GM12872 (cell line): ENCODE data around the gene ULBP1.

Source experiments
- TF ChIP-seq, protein P1 (sequence below): IDR thresholded peaks from 3 replicates; pipeline ENCODE4 v1.5.1; 2011; ENCODE audit warnings: low read depth, mild to moderate bottlenecking, low read length, moderate library complexity; ENCODE audit not compliant: insufficient read depth

The ULBP1 gene

DNA sequence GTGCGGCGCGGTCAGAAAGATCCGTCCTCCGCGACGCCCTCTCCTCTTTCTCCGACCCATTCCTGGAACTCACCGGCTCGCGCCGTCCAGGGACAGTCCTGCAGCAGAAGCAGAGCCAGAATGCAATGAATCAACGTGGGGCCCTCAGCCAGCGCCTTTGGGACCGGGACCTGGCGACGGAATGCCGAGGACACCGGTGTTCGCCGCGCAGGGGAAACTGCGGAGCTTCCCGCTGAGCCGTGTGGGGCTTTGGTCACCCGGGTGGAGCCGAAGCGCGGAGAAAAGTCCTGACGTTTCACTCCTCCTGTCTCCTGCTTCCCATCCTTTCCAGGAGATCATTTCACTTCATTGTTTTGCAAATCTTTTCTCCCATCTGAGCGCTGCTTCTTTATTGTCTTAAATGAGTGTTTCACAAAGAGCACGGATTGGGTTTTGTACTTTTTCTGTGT lies 26.5 kb downstream of the ULBP1 start:
- TF ChIP-seq, protein P1, sequence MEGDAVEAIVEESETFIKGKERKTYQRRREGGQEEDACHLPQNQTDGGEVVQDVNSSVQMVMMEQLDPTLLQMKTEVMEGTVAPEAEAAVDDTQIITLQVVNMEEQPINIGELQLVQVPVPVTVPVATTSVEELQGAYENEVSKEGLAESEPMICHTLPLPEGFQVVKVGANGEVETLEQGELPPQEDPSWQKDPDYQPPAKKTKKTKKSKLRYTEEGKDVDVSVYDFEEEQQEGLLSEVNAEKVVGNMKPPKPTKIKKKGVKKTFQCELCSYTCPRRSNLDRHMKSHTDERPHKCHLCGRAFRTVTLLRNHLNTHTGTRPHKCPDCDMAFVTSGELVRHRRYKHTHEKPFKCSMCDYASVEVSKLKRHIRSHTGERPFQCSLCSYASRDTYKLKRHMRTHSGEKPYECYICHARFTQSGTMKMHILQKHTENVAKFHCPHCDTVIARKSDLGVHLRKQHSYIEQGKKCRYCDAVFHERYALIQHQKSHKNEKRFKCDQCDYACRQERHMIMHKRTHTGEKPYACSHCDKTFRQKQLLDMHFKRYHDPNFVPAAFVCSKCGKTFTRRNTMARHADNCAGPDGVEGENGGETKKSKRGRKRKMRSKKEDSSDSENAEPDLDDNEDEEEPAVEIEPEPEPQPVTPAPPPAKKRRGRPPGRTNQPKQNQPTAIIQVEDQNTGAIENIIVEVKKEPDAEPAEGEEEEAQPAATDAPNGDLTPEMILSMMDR, result no peak

DNA sequence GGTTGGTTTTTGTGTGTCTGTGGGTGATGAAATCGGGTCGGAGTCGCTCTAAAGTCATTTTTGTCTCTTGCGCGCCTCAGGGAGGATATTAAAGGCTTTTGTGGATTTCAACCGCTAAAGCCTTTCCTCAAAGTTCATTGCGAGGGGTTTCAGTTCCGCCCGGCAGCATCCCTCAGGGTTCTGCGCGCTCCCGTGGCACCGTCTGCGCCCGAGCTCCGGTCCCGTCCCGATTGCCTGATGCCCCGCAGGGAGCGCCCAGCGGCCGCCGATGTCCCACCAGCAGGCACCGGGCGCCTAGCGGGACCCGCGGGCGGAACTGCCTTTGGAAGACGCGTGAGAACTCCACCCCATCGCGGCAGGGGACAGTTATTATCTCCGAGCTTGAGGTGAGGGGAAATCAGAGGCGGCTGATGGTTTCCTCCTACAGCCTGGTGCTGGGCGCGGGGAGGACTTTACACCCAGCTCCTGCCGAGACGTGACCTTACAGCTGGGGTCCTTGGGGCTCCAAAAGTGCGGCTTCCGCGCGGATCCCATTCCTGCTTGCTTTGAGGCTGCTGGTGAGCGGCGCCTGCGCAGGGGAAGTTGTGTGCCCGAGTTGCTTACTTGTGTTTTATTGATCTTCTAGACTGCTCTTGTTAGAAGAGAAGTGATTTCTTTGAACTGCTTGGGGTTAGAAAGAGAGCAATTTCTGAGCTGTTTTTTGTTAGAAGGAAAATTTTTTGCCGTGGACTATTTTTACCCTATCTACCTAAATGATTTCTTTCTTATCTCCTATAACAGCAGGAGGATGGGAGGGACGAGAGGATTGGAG lies 27.1 kb downstream of the ULBP1 start:
- TF ChIP-seq, protein P1, result no peak

- TF ChIP-seq, protein P1, result no peak
These were observed 28.1 kb downstream of the ULBP1 start for GRCh38 chr6:149991838-149992237.

DNA sequence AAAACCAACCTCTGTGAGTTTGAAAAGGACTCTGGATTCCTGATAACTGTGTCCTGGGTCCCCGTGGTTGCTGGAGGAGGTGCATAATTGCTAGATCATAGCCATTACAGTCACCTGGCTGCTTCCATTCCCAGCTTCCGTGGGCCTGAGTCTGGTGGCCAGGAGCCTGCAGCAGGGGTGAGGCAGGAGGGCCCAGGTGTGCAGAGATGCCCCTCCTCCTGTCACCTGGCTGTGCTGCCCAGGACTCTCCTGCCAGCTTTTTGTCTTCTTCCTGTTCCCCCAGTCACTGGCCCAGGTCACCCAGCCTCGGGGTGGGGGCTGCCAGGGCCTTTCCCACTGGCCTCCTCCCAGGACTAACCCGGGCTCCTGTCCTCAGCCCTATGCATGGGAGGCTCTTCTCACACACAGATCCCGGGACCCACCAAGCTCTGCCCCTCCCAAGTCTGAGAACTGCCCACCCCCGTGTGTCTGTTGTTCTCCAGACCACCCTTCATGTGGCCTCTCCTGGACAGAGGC lies 31.6 kb downstream of the ULBP1 start:
- TF ChIP-seq, protein P1, result no peak

GRCh38 chr6:149995971-149996370 lies 32.2 kb downstream of the ULBP1 start:
- TF ChIP-seq, protein P1, result no peak

- TF ChIP-seq, protein P1, result no peak
These were observed 35.9 kb downstream of the ULBP1 start for GRCh38 chr6:149999636-150000035.

DNA sequence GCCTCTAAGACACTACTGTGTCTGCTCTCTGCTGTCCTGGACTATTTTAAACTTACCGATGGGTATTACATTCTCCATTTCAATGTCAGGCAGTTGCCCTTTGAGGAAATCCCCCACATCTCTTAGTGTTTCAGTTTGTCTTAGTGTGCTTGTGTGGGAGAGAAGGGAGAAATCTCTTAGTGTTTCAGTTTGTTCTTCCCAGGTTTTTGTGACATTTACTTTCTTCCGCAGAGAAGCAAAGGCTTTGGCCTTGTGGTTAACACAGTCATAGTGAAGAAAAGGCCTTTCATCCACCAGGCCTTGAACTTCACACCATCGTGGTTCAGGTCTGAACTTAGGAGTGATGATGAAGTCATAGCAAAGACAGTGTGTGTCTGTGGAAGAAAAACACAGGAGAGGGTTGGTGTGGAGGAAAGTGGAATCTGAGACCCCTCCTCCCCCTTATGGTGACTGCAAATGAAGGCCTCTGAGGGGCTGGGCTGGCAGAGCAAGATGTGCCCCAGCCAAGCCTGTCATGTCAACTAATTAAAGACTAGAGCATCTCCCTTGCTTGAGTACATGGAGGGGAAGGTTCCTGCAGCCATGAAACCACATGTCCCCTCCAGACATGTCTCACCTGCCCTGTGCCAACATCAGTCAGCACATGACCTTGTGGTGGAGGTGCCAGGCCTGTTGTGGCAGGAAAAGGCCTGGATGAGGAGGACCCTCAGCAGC lies 37.7 kb downstream of the ULBP1 start:
- TF ChIP-seq, protein P1, result no peak
